Measurements from ENCODE around the gene RRAS.

- no peak for TF ChIP-seq CTCF (IDR thresholded peaks at IDR 0.05; ENCODE audit: insufficient read depth, low read length, poor library complexity, severe bottlenecking)
- TF ChIP-seq EZH2phosphoT487 (conservative IDR thresholded peaks at IDR 0.05; ENCODE audit: low read length): no peak
These were observed 14.6 kb upstream of the RRAS start for GRCh38 chr19:49654581-49654980.

Measured in SU-DHL-6 (cell line).